Measurements from ENCODE around the gene NUMA1. TPM values are rescaled to one million over a fixed set of nuclear protein-coding genes. Genes with fewer than 3 reads are reported as not detected.

NUMA1 gene
- total RNA-seq, 2 experiments from 2014 or later, result 189 to 194 TPM

GRCh38 chr11:72001834-72002591, 78.3 kb downstream of the NUMA1 start:
- peaks cover 24% of the 10 kb centered on the region for H3K36me3 Mint-ChIP-seq (ENCODE audit: low read depth)
- CTCF ChIA-PET, result interaction anchor here (0.5 to 0.7 kb wide), 2 partner anchors 17 to 24 kb away, joined by 3 to 5 read pairs; no protein-coding TSS in a partner anchor
- H3K4me3 Mint-ChIP-seq, result no peak overlapping the region
- no peak for DNase-seq
- H3K27ac Mint-ChIP-seq, result peak overlapping the region; percentile 9
- H3K27me3 Mint-ChIP-seq (ENCODE audit: low read depth), result no peaks in the 10 kb centered on the region
- intact Hi-C loops (cut with micrococcal nuclease), result no loop called here
- H3K9me3 Mint-ChIP-seq, result no peaks in the 10 kb centered on the region
- H3K4me1 Mint-ChIP-seq (ENCODE audit: low read depth), result peaks cover 23% of the 10 kb centered on the region

DNA sequence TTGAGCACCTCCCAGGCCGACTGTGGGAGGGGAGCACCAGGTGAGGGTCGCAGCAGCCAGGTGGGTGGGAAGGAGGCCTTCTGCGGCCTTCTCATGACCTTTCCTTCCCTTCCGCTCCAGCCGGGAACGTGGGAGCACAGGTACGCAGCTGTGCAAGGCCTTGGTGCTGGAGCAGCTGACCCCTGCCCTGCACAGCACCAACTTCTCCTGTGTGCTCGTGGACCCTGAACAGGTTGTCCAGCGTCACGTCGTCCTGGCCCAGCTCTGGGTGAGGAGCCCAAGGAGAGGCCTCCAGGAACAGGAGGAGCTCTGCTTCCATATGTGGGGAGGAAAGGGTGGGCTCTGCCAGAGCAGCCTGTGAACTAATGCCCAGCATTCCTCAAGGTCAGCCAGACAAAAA, 79.1 kb downstream of the NUMA1 start:
- H3K9me3 Mint-ChIP-seq, result no peaks in the 10 kb centered on the region
- CTCF ChIA-PET, result interaction anchor here (0.5 kb wide), 1 partner anchor 25 kb away, joined by 5 read pairs; no protein-coding TSS in a partner anchor
- H3K27me3 Mint-ChIP-seq (ENCODE audit: low read depth), result no peaks in the 10 kb centered on the region
- peaks cover 23% of the 10 kb centered on the region for H3K4me1 Mint-ChIP-seq (ENCODE audit: low read depth)
- no peak overlapping the region for H3K4me3 Mint-ChIP-seq
- H3K27ac Mint-ChIP-seq, result no peak overlapping the region
- DNase-seq, result no peak
- peaks cover 19% of the 10 kb centered on the region for H3K36me3 Mint-ChIP-seq (ENCODE audit: low read depth)
- intact Hi-C loops (cut with micrococcal nuclease), result no loop called here

DNA sequence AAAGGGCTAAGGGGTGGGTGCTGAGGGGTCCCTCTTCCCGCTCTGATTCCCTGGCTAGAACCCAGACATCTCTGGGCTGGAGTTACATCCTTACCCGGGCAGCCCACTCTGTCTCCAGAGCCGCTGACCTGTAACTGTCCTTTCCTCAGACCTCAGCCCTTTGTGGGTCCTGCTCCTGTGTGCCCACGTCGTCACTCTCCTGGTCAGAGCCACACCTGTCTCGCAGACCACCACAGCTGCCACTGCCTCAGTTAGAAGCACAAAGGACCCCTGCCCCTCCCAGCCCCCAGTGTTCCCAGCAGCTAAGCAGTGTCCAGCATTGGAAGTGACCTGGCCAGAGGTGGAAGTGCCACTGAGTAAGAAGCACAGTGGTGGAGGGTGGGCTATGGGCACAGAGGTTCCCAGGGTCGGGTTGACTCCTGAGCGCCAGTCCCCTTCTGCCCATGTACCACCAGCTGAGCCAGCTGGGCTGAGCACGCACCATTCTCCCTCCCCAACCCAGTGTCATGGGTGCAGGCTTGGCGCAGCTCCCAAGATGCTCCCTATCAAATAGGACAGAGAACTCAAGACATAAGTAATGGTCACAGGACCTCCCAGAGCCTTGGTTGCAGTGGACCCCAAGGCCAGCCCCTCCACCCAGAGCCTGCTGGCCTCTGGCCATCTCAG, 80.0 kb downstream of the NUMA1 start:
- Mint-ChIP-seq H3K9me3 (no peaks in the 10 kb centered on the region), H3K36me3 (ENCODE audit: low read depth) (peaks cover 13% of the 10 kb centered on the region), H3K27me3 (ENCODE audit: low read depth) (no peaks in the 10 kb centered on the region), H3K27ac (no peak overlapping the region), H3K4me3 (no peak overlapping the region), H3K4me1 (ENCODE audit: low read depth) (peaks cover 23% of the 10 kb centered on the region)
- intact Hi-C loops (cut with micrococcal nuclease), result no loop called here
- CTCF ChIA-PET, result interaction anchor here (1.8 to 2.5 kb wide), 2 partner anchors 25 to 91 kb away, joined by 5 to 9 read pairs; no protein-coding TSS in a partner anchor
- no peak for DNase-seq

DNA sequence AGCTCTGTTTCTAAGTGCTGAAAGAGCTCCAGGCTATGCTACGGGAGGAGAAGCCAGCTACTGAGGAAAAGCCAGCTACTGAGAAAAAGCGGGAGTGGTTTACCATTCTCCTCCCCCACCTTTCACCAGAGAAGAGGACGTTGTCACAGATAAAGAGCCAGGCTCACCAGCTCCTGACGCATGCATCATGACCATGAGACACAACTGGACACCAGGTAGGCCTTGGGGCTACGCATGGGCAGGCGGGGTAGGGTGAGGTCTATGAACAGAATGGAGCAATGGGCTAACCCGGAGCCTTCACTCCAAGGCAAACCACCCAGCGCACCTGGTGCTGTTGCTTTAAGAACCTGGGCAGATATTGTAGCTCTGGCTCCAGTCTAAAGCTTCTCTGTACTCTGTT, 80.5 kb downstream of the NUMA1 start:
- intact Hi-C loops (cut with micrococcal nuclease), result no loop called here
- peaks cover 13% of the 10 kb centered on the region for H3K36me3 Mint-ChIP-seq (ENCODE audit: low read depth)
- H3K27me3 Mint-ChIP-seq (ENCODE audit: low read depth), result no peaks in the 10 kb centered on the region
- H3K4me1 Mint-ChIP-seq (ENCODE audit: low read depth), result peaks cover 23% of the 10 kb centered on the region
- H3K4me3 Mint-ChIP-seq, result no peak overlapping the region
- H3K27ac Mint-ChIP-seq, result peak overlapping the region; percentile 74
- no peak for DNase-seq
- CTCF ChIA-PET, result interaction anchor here (1.8 to 2.5 kb wide), 4 partner anchors 15 to 91 kb away, joined by 4 to 9 read pairs (median 6); no protein-coding TSS in a partner anchor
- H3K9me3 Mint-ChIP-seq, result no peaks in the 10 kb centered on the region

DNA sequence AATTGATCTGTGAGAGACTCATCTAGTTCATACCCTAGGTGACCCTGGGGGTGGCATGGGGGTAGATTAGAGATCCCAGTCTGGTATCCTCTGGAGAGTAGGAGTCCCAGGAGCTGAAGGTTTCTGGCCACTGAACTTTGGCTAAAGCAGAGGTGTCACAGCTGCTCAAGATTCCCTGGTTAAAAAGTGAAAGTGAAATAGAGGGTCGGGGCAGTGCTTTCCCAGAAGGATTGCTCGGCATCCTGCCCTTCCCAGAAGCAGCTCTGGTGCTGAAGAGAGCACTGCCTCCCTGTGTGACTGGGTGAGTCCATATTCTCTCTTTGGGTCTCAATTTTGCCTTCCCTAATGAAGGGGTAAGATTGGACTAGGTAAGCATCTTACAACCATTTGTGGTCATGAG, 81.0 kb downstream of the NUMA1 start:
- intact Hi-C loops (cut with micrococcal nuclease), result no loop called here
- Mint-ChIP-seq H3K4me1 (ENCODE audit: low read depth) (peaks cover 23% of the 10 kb centered on the region), H3K27ac (peak overlapping the region; percentile 74), H3K36me3 (ENCODE audit: low read depth) (peaks cover 15% of the 10 kb centered on the region), H3K27me3 (ENCODE audit: low read depth) (no peaks in the 10 kb centered on the region), H3K9me3 (no peaks in the 10 kb centered on the region), H3K4me3 (peak overlapping the region; percentile 42)
- no peak for DNase-seq
- CTCF ChIA-PET, result interaction anchor here (1.8 to 2.5 kb wide), 4 partner anchors 14 to 92 kb away, joined by 4 to 9 read pairs (median 6); no protein-coding TSS in a partner anchor

- H3K36me3 Mint-ChIP-seq (ENCODE audit: low read depth), result peaks cover 12% of the 10 kb centered on the region
- DNase-seq, result peak; percentile 53
- peaks cover 23% of the 10 kb centered on the region for H3K4me1 Mint-ChIP-seq (ENCODE audit: low read depth)
- H3K27ac Mint-ChIP-seq, result peak within 1 kb of the TSS; percentile 74
- H3K27me3 Mint-ChIP-seq (ENCODE audit: low read depth), result no peaks in the 10 kb centered on the region
- H3K9me3 Mint-ChIP-seq, result no peaks in the 10 kb centered on the region
- H3K4me3 Mint-ChIP-seq, result peak within 1 kb of the TSS; percentile 42
- CTCF ChIA-PET, result interaction anchor here (1.8 to 2.5 kb wide), 4 partner anchors 14 to 92 kb away, joined by 4 to 9 read pairs (median 6); no protein-coding TSS in a partner anchor
- intact Hi-C loops (cut with micrococcal nuclease), result no loop called here
Measured at GRCh38 chr11:71998649-71999310, 81.6 kb downstream of the NUMA1 start, which contains the start of gene IL18BP. TSS of gene IL18BP (plus strand) at chr11:71998909. CDS start at chr11:71999985, 1,076 bp downstream.

GRCh38 chr11:71998061-71998460, 82.3 kb downstream of the NUMA1 start:
- no peaks in the 10 kb centered on the region for H3K9me3 Mint-ChIP-seq
- H3K27me3 Mint-ChIP-seq (ENCODE audit: low read depth), result no peaks in the 10 kb centered on the region
- CTCF ChIA-PET, result interaction anchor here (1.4 to 2.1 kb wide), 3 partner anchors 13 to 21 kb away, joined by 4 to 7 read pairs (median 4); no protein-coding TSS in a partner anchor
- H3K4me1 Mint-ChIP-seq (ENCODE audit: low read depth), result peaks cover 23% of the 10 kb centered on the region
- intact Hi-C loops (cut with micrococcal nuclease), result no loop called here
- H3K4me3 Mint-ChIP-seq, result no peak overlapping the region
- DNase-seq, result no peak
- H3K27ac Mint-ChIP-seq, result no peak overlapping the region
- peaks cover 13% of the 10 kb centered on the region for H3K36me3 Mint-ChIP-seq (ENCODE audit: low read depth)

DNA sequence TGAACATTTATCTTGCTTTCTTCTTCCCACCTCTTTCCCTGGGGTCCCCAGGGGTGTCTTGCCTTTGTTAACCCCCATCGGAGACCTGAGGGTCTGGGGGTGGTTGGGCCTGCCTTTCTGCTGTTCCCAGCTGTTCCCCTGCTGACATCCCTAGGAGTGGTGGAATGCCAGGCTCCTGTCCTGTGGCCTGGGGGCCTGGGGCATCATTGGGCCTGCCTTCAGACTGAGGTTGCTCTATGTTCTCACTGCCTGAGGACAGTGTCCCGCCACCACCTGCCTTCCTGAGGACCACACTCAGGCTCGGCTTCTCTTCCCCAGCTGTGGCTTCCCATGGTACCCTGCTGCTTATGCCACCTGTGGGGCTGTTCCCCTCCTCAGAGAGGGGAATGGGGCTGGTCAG, 82.7 kb downstream of the NUMA1 start:
- Mint-ChIP-seq H3K4me1 (ENCODE audit: low read depth) (peaks cover 23% of the 10 kb centered on the region), H3K27me3 (ENCODE audit: low read depth) (no peaks in the 10 kb centered on the region), H3K4me3 (no peak overlapping the region), H3K27ac (no peak overlapping the region), H3K36me3 (ENCODE audit: low read depth) (peaks cover 14% of the 10 kb centered on the region), H3K9me3 (no peaks in the 10 kb centered on the region)
- CTCF ChIA-PET, result interaction anchor here (1.4 to 2.1 kb wide), 2 partner anchors 12 to 20 kb away, joined by 4 read pairs; no protein-coding TSS in a partner anchor
- intact Hi-C loops (cut with micrococcal nuclease), result no loop called here
- DNase-seq, result no peak

DNA sequence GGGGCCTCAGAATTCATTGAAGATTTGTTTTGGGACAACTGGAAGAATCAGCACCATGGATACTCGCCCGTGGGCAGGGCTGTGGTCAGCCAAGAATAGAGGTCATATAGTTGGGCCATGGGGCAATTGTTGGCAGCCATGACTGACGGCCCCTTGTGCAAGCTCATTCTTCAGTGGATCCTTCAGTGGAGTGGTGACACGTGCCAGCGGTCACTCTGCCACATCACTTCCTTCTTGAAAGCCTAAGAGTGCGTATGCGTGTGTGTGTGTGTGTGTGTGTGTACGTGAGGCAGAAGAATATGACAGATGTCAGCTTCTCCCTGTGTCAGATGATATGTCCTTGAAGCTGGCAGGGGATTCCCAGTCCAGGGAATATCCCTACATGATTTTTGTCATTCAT, 83.4 kb downstream of the NUMA1 start:
- no peak for DNase-seq
- peaks cover 12% of the 10 kb centered on the region for H3K36me3 Mint-ChIP-seq (ENCODE audit: low read depth)
- H3K27ac Mint-ChIP-seq, result no peak overlapping the region
- no peak overlapping the region for H3K4me3 Mint-ChIP-seq
- CTCF ChIA-PET, result interaction anchor here (1.4 kb wide), 1 partner anchor 19 kb away, joined by 4 read pairs; no protein-coding TSS in a partner anchor
- H3K9me3 Mint-ChIP-seq, result no peaks in the 10 kb centered on the region
- peaks cover 23% of the 10 kb centered on the region for H3K4me1 Mint-ChIP-seq (ENCODE audit: low read depth)
- H3K27me3 Mint-ChIP-seq (ENCODE audit: low read depth), result no peaks in the 10 kb centered on the region
- intact Hi-C loops (cut with micrococcal nuclease), result no loop called here

- Mint-ChIP-seq H3K36me3 (ENCODE audit: low read depth) (peaks cover 10% of the 10 kb centered on the region), H3K27ac (no peak overlapping the region), H3K9me3 (no peaks in the 10 kb centered on the region), H3K27me3 (ENCODE audit: low read depth) (no peaks in the 10 kb centered on the region), H3K4me3 (no peak overlapping the region), H3K4me1 (ENCODE audit: low read depth) (peaks cover 23% of the 10 kb centered on the region)
- CTCF ChIA-PET, result interaction anchor here (1.4 kb wide), 1 partner anchor 19 kb away, joined by 4 read pairs; no protein-coding TSS in a partner anchor
- no peak for DNase-seq
- intact Hi-C loops (cut with micrococcal nuclease), result no loop called here
Measured at GRCh38 chr11:71996517-71996916, 83.8 kb downstream of the NUMA1 start.

DNA sequence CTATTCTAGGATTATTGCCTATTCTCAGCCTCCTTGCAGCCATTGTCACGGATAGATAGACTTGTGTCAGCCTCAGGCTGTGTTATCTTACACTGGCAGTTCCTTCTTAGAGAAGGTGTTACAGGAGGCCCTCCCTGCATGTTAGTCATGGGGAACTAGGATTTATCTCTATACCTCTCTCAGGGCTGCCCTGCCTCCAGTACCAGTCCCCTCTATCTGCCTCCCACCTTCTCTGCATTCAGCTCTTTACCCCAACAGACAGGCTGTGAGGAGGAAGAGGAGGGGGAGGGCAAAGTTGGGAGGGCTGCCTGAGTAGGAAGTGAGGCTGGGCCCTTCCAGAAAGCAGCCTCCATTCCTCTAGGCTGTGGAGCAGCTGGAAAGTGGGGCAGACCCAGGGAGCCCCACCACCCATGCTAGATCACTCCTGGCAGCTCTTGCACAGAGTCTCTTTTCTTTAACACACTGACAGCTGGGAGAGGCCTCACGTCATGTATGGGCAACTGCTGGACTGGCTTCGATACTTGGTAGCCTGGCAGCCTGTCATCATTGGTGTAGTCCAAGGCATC, 84.5 kb downstream of the NUMA1 start:
- Mint-ChIP-seq H3K4me3 (no peak overlapping the region), H3K27ac (no peak overlapping the region), H3K9me3 (no peaks in the 10 kb centered on the region), H3K36me3 (ENCODE audit: low read depth) (peaks cover 10% of the 10 kb centered on the region), H3K27me3 (ENCODE audit: low read depth) (no peaks in the 10 kb centered on the region), H3K4me1 (ENCODE audit: low read depth) (peaks cover 23% of the 10 kb centered on the region)
- intact Hi-C loops (cut with micrococcal nuclease), result no loop called here
- CTCF ChIA-PET, result no interaction called here
- no peak for DNase-seq

DNA sequence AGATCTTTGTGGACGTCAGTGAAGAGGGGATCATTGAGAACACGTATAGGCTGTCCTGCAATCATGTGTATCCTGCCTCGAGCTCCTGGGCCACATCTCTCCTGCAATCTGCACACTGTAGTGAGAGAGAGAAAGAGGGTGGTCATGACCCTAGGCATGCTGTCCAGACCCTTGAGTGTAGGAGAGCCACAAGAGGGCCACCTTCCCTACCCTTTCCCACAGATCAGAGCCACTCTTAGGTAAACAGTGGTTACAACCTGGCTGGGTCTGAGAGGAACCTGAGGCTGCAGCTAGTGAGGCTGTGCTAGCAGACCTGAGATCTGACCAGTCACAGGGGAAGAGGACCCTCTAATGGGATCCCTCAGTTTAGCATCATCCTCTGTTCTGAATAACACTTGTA, 85.6 kb downstream of the NUMA1 start:
- intact Hi-C loops (cut with micrococcal nuclease), result no loop called here
- H3K27me3 Mint-ChIP-seq (ENCODE audit: low read depth), result no peaks in the 10 kb centered on the region
- no peaks in the 10 kb centered on the region for H3K9me3 Mint-ChIP-seq
- no peak overlapping the region for H3K27ac Mint-ChIP-seq
- H3K36me3 Mint-ChIP-seq (ENCODE audit: low read depth), result peaks cover 7% of the 10 kb centered on the region
- H3K4me3 Mint-ChIP-seq, result no peak overlapping the region
- CTCF ChIA-PET, result no interaction called here
- H3K4me1 Mint-ChIP-seq (ENCODE audit: low read depth), result peaks cover 18% of the 10 kb centered on the region
- no peak for DNase-seq

All from activated naive CD4-positive, alpha-beta T cell treated with anti-CD3 and anti-CD28 coated beads for 36 hours (primary cell).